ENCODE measurements around the gene HOXA13.

The HOXA13 gene

GRCh38 chr7:27168265-27168947 is 31.5 kb downstream of the HOXA13 start:
- Mint-ChIP-seq H3K36me3 (ENCODE audit: insufficient read depth) (peaks cover 43% of the 10 kb centered on the region), H3K4me3 (peak overlapping the region; percentile 23), H3K27ac (ENCODE audit: low read depth) (peak overlapping the region; percentile 64), H3K4me1 (peaks cover 36% of the 10 kb centered on the region), H3K9me3 (no peaks in the 10 kb centered on the region), H3K27me3 (peaks cover 88% of the 10 kb centered on the region)
- DNase-seq (ENCODE audit: low spot score in 2 of 2) (no peak), ATAC-seq (replicated peaks; ENCODE audit: extremely low read depth, poor library complexity, severe bottlenecking) (no peak)

DNA sequence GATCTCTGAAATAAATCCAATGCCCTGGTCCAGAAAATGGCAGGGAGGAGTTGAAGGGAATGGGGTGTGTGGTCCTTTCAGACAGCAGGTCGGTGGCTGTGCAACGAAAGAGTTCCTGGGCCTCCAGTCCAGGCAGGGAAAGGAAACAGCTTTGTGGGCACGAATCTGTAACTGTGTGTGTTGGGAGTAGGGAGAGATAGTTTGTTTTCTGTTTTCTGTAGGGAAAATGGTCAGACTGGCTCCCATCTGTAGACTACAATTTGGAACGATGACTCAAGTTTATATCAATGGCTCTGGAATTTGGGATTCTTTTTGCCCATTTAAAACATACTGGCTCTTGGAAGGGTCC is 32.0 kb downstream of the HOXA13 start:
- no peak overlapping the region for H3K27ac Mint-ChIP-seq (ENCODE audit: low read depth)
- H3K4me1 Mint-ChIP-seq = peaks cover 36% of the 10 kb centered on the region
- ATAC-seq (replicated peaks; ENCODE audit: extremely low read depth, poor library complexity, severe bottlenecking) (no peak), DNase-seq (ENCODE audit: low spot score in 2 of 2) (no peak)
- peaks cover 93% of the 10 kb centered on the region for H3K27me3 Mint-ChIP-seq
- peaks cover 41% of the 10 kb centered on the region for H3K36me3 Mint-ChIP-seq (ENCODE audit: insufficient read depth)
- H3K4me3 Mint-ChIP-seq = no peak overlapping the region
- no peaks in the 10 kb centered on the region for H3K9me3 Mint-ChIP-seq

DNA sequence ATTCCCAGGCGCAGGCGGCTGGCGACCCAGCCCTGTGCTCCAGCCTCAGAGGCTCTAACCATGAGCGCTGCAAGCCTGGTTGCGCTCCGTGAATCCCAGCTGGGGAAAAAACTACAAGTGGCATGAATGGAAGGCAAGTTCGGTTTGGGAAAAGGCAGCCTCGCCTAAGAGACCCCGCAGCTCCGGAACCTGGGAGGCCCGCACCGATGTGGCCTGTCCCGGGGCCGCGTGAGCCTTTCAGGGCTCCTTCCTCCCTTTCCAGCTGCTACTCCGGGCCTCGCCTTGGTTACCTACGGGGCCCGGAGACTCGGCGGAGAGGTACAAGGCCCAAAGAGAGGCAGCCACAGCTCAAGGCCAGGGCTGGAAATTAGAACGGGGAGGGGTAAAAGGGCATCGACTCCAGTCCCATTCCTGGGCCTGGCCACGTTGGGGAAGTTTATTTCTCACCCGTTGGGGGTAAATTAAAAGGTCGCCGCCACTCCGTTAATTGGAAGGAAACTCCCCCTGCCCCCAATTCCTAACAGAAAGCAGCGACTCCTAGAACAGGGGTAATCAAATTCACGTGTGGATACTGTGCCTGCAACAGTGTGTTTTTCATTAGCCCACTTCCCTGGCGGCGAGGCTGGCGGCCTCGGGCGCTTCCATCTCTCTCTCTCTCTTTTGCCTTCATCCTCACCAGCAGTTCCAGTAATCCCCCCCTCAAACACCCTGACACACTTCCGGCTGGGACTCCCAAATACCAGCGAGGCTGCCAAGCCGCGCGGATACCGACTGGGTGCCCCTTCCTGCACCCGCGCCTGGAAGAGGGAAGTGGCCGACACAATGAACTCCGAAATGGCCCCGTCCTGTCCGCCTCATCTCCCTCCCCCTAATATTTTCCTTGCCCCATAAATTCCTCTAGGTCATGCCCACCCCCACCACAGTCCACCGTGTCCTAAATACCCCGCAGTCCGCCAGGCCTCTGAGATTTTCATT is 33.1 kb downstream of the HOXA13 start:
- Mint-ChIP-seq H3K27ac (ENCODE audit: low read depth) (peak overlapping the region; percentile 88), H3K4me1 (peaks cover 28% of the 10 kb centered on the region), H3K36me3 (ENCODE audit: insufficient read depth) (peaks cover 38% of the 10 kb centered on the region), H3K27me3 (peaks cover 93% of the 10 kb centered on the region), H3K9me3 (no peaks in the 10 kb centered on the region), H3K4me3 (peak overlapping the region; percentile 67)
- ATAC-seq (replicated peaks; ENCODE audit: extremely low read depth, poor library complexity, severe bottlenecking) = no peak
- no peak for DNase-seq (ENCODE audit: low spot score in 2 of 2)

GRCh38 chr7:27165996-27166530 is 33.8 kb downstream of the HOXA13 start:
- ATAC-seq (replicated peaks; ENCODE audit: extremely low read depth, poor library complexity, severe bottlenecking) (no peak), DNase-seq (ENCODE audit: low spot score in 2 of 2) (no peak)
- Mint-ChIP-seq H3K9me3 (no peaks in the 10 kb centered on the region), H3K36me3 (ENCODE audit: insufficient read depth) (peaks cover 37% of the 10 kb centered on the region), H3K4me3 (peak overlapping the region; percentile 67), H3K27ac (ENCODE audit: low read depth) (peak overlapping the region; percentile 88), H3K4me1 (peaks cover 24% of the 10 kb centered on the region), H3K27me3 (peaks cover 88% of the 10 kb centered on the region)

GRCh38 chr7:27165089-27165995 is 34.5 kb downstream of the HOXA13 start, which contains the start of gene HOXA9:
TSS of gene HOXA9 (minus strand) at chr7:27165537. CDS start at chr7:27165457, 80 bp downstream.
- ATAC-seq (replicated peaks; ENCODE audit: extremely low read depth, poor library complexity, severe bottlenecking) (no peak), DNase-seq (ENCODE audit: low spot score in 2 of 2) (no peak)
- peak within 1 kb of the TSS; percentile 88 for H3K27ac Mint-ChIP-seq (ENCODE audit: low read depth)
- H3K27me3 Mint-ChIP-seq = peaks cover 80% of the 10 kb centered on the region
- peaks cover 26% of the 10 kb centered on the region for H3K4me1 Mint-ChIP-seq
- no peaks in the 10 kb centered on the region for H3K9me3 Mint-ChIP-seq
- peak within 1 kb of the TSS; percentile 67 for H3K4me3 Mint-ChIP-seq
- peaks cover 33% of the 10 kb centered on the region for H3K36me3 Mint-ChIP-seq (ENCODE audit: insufficient read depth)

DNA sequence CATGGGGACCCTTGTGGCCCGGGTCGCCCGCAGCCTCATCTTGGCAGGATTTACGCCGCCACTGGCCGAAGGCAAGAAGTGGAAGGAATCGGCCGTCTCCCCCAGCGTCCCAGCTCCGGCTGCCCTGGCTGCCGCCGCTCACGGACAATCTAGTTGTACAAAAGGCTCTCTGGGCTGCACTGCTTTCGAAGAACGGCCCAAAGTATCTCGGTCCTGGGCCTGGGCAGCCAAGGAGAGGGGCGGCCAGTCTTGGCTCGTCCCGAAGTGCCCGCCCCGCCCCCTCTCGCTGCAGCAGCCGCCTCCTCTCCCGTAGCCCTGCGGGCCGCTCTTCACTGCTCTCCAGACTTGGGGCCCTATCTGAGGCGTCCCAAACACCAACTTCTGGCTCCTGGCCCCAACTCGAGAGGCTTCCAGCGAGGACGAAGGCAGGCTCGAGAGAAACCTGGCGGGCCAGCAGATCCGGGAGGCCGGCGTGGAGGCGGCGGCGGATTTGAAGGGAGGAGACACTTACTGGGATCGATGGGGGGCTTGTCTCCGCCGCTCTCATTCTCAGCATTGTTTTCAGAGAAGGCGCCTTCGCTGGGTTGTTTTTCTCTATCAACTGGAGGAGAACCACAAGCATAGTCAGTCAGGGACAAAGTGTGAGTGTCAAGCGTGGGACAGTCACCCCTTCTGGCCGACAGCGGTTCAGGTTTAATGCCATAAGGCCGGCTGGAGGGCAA is 35.4 kb downstream of the HOXA13 start:
- Mint-ChIP-seq H3K4me3 (peak overlapping the region; percentile 21), H3K27ac (ENCODE audit: low read depth) (peak overlapping the region; percentile 19)
- ATAC-seq (replicated peaks; ENCODE audit: extremely low read depth, poor library complexity, severe bottlenecking) = no peak

DNA sequence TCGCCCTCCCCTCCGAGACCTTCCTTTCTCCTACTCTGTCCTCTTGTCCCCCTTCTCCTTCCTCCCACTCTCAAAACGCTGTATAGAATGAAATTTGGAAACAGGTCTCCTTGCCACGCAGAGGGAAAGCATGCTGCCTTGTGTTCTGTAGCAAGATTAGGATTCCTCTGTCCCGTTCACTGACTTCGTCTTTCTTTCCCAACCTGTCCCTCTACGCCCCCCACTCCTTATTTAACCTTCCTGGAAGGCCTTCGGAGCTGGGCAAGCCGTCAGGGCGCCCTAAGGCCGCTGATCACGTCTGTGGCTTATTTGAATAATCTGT is 35.9 kb downstream of the HOXA13 start:
- ATAC-seq (replicated peaks; ENCODE audit: extremely low read depth, poor library complexity, severe bottlenecking) = no peak
- Mint-ChIP-seq H3K9me3 (no peaks in the 10 kb centered on the region), H3K4me1 (peaks cover 33% of the 10 kb centered on the region), H3K27me3 (peaks cover 80% of the 10 kb centered on the region), H3K36me3 (ENCODE audit: insufficient read depth) (peaks cover 32% of the 10 kb centered on the region), H3K27ac (ENCODE audit: low read depth) (peak overlapping the region; percentile 19), H3K4me3 (peak overlapping the region; percentile 21)
- DNase-seq (ENCODE audit: low spot score in 2 of 2) = no peak

More for the DNA sequence above, 35.4 kb downstream of the HOXA13 start:
- peaks cover 34% of the 10 kb centered on the region for H3K36me3 Mint-ChIP-seq (ENCODE audit: insufficient read depth)
- peaks cover 80% of the 10 kb centered on the region for H3K27me3 Mint-ChIP-seq
- H3K9me3 Mint-ChIP-seq = no peaks in the 10 kb centered on the region
- DNase-seq (ENCODE audit: low spot score in 2 of 2) = no peak
- peaks cover 32% of the 10 kb centered on the region for H3K4me1 Mint-ChIP-seq

DNA sequence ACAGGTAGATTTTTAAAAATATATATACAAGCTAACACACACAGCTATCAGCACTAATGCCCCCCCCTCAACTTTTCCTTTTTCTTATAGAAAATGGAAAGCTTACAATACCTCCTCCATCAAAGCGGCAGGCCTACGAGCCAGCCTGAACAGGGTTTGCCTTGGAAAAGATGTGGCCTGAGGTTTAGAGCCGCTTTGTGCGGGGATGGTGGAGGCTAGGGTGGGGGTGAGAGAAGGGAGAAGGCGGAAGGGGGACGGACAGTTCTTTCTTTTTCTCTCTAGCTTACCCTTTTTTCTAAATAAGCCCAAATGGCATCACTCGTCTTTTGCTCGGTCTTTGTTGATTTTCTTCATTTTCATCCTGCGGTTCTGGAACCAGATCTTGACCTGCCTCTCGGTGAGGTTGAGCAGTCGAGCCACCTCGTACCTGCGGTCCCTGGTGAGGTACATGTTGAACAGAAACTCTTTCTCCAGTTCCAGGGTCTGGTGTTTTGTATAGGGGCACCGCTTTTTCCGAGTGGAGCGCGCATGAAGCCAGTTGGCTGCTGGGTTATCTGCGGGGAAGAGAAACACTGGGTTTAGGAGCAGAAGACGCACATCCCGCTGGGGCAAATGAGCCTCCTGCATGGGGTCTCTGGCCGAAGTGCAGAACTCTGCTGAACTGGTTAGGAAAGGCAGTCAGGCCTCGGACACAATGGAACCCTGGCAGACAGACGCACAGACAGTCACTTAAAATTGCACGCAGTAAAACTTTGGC is 36.4 kb downstream of the HOXA13 start:
- DNase-seq (ENCODE audit: low spot score in 2 of 2) = no peak
- H3K36me3 Mint-ChIP-seq (ENCODE audit: insufficient read depth) = peaks cover 26% of the 10 kb centered on the region
- peak overlapping the region; percentile 21 for H3K4me3 Mint-ChIP-seq
- ATAC-seq (replicated peaks; ENCODE audit: extremely low read depth, poor library complexity, severe bottlenecking) = no peak
- H3K9me3 Mint-ChIP-seq = no peaks in the 10 kb centered on the region
- peak overlapping the region; percentile 19 for H3K27ac Mint-ChIP-seq (ENCODE audit: low read depth)
- H3K27me3 Mint-ChIP-seq = peaks cover 80% of the 10 kb centered on the region
- peaks cover 33% of the 10 kb centered on the region for H3K4me1 Mint-ChIP-seq

DNA sequence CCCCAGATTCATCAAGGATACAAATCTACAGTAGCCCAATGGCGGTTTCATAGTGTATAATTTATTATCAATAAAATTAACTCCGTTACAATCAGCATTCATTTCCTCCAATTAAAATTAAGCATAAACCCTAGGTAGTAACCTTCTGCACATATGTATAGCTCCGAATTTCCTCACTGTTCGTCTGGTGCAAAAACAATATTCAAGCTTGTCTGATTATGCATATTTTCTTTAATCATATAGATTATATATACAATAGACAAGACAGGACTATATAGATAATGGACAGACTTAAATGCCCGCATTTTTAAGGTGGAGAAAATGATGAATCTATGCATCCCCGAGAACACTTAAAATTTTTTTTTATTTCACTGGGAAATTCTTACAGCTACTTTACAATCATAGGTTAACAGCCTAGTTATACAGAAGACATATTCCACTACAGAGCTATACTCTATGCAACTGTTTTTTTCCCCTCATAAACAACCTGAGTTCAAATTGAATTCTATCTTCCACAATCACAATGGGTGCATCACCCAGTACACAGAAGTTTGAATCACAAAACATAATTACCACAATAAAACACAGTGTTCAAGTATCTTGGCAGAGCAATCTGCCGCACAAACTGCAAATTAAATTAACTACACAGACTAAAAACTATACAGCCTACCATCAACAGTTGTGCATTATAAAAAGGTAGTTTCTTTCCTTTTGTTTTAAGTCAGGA is 37.2 kb downstream of the HOXA13 start:
- H3K27me3 Mint-ChIP-seq = peaks cover 80% of the 10 kb centered on the region
- ATAC-seq (replicated peaks; ENCODE audit: extremely low read depth, poor library complexity, severe bottlenecking) = no peak
- no peak for DNase-seq (ENCODE audit: low spot score in 2 of 2)
- no peaks in the 10 kb centered on the region for H3K9me3 Mint-ChIP-seq
- H3K27ac Mint-ChIP-seq (ENCODE audit: low read depth) = no peak overlapping the region
- H3K36me3 Mint-ChIP-seq (ENCODE audit: insufficient read depth) = peaks cover 30% of the 10 kb centered on the region
- no peak overlapping the region for H3K4me3 Mint-ChIP-seq
- peaks cover 40% of the 10 kb centered on the region for H3K4me1 Mint-ChIP-seq

DNA sequence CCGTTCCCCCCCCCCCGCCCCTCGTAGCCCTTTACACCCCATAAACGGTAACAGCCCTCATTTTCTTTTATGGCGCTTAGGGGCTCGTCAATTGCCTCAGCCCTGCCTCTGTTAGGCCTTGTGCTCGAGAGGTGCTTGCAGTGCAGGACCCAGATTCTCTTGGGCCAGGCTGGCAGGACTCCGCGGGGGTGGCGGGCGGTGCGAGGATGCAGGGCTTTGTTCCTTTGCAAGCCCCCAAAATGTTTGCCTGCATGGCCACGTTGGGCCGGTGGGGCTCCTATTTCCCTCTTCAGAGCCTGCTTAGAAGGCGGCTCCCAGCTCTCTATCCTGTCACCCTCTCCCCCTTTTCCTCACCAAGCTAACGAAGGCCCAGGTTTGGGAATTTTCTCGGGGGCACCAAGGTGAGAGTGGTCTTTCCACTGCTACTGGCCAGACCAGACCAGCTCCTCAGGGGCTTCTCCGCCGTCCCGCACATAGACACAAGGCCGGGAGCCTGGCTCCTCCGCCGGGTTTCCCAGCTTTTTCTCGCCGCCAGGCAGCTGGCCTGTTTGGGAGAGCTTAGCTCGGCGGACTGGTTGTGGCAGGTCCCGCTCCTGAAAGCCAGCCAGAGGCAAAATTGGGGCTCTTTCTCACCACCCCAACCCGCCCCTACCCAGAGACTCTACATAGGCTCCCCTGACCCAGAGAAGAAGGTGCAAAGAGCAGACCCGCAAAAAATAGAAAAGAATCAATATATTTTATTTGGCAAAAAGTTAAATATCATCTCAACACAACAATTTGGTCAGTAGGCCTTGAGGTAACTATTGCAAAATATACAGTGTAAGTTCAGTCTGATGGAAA is 38.0 kb downstream of the HOXA13 start:
- peaks cover 35% of the 10 kb centered on the region for H3K36me3 Mint-ChIP-seq (ENCODE audit: insufficient read depth)
- peaks cover 80% of the 10 kb centered on the region for H3K27me3 Mint-ChIP-seq
- peaks cover 35% of the 10 kb centered on the region for H3K4me1 Mint-ChIP-seq
- no peak overlapping the region for H3K27ac Mint-ChIP-seq (ENCODE audit: low read depth)
- ATAC-seq (replicated peaks; ENCODE audit: extremely low read depth, poor library complexity, severe bottlenecking) = no peak
- no peak for DNase-seq (ENCODE audit: low spot score in 2 of 2)
- no peaks in the 10 kb centered on the region for H3K9me3 Mint-ChIP-seq
- H3K4me3 Mint-ChIP-seq = peak overlapping the region; percentile 27
